ENCODE data around the gene CLEC14A.

The CLEC14A gene

GRCh38 chr14:38243696-38244240 lies 12.1 kb downstream of the CLEC14A start:
- no peak for DNase-seq

- DNase-seq, result no peak
Measured at GRCh38 chr14:38238878-38239277, 17.0 kb downstream of the CLEC14A start.

GRCh38 chr14:38238332-38238731 lies 17.6 kb downstream of the CLEC14A start:
- no peak for DNase-seq

GRCh38 chr14:38233218-38233617 lies 22.7 kb downstream of the CLEC14A start:
- DNase-seq, result no peak

- no peak for DNase-seq
Measured at GRCh38 chr14:38226366-38226765, 29.5 kb downstream of the CLEC14A start.

GRCh38 chr14:38225946-38226345 lies 29.9 kb downstream of the CLEC14A start:
- DNase-seq, result no peak

GRCh38 chr14:38224338-38224737 lies 31.6 kb downstream of the CLEC14A start:
- no peak for DNase-seq

GRCh38 chr14:38221077-38221476 lies 34.8 kb downstream of the CLEC14A start:
- DNase-seq, result no peak

- no peak for DNase-seq
Measured at GRCh38 chr14:38217553-38217952, 38.3 kb downstream of the CLEC14A start.

- no peak for DNase-seq
Measured at GRCh38 chr14:38213001-38213400, 42.9 kb downstream of the CLEC14A start.

- DNase-seq, result no peak
Measured at GRCh38 chr14:38212111-38212510, 43.8 kb downstream of the CLEC14A start.

- DNase-seq, result no peak
Measured at GRCh38 chr14:38211255-38211735, 44.6 kb downstream of the CLEC14A start.

- DNase-seq, result no peak
Measured at GRCh38 chr14:38210587-38211216, 45.2 kb downstream of the CLEC14A start.

GRCh38 chr14:38209572-38210557 lies 46.0 kb downstream of the CLEC14A start:
- no peak for DNase-seq

- DNase-seq, result no peak
Measured at GRCh38 chr14:38208618-38209562, 47.0 kb downstream of the CLEC14A start.

GRCh38 chr14:38207736-38208617 lies 47.9 kb downstream of the CLEC14A start, which contains the start of gene SSTR1:
Gene SSTR1, plus strand, starts transcription at chr14:38207904. Its CDS starts 1,486 bp downstream, at chr14:38209390.
- no peak for DNase-seq

GRCh38 chr14:38207377-38207735 lies 48.5 kb downstream of the CLEC14A start:
- DNase-seq, result no peak

GRCh38 chr14:38206689-38207376 lies 49.1 kb downstream of the CLEC14A start:
- no peak for DNase-seq

- DNase-seq, result no peak
Measured at GRCh38 chr14:38205949-38206665, 49.8 kb downstream of the CLEC14A start.
